ENCODE measurements around the gene TSNAX.

TSNAX gene

DNA sequence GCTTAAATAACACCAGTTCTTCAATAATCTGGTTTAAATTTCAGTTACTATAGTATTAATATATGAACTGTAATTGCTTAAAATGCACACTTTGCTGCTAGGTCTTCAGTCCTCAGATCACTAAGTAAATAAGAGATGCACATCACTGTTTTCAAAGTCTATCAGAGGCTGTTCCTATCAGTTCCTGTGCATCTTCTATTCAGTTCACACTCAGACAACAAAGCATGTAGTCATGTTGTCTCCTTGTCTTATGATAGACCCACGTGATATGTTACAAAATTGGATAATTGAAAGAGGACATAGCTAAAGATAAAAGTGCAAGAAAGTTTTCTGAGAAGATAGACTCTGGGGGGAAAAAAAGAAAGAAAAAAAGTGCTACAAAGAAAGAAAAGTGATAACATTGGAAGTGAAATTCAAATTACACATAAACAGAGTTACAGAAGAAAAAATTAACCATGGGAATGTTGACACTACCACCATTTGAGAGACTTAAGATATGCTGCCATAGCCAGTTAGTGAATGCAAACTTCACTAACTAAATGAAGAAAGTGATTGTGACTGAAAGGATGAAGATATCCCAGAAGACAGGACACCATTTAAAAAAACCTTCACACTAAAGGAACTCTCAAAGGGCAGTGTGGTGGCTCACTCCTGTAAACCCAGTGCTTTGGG, 33.9 kb upstream of the TSNAX start:
- TF ChIP-seq TAF1 (IDR thresholded peaks at IDR 0.05; ENCODE audit: borderline replicate concordance, insufficient read depth, low read length) (no peak), FOXP2 (optimal IDR thresholded peaks at IDR 0.05; ENCODE audit: borderline replicate concordance, extremely low read depth, extremely low read length, insufficient read depth) (no peak), SIN3A (IDR thresholded peaks at IDR 0.05; ENCODE audit: borderline replicate concordance, insufficient read depth, low read length) (no peak), POLR2AphosphoS5 (IDR thresholded peaks at IDR 0.05; ENCODE audit: low read depth, low read length) (no peak)
- TF ChIP-seq, protein P1, sequence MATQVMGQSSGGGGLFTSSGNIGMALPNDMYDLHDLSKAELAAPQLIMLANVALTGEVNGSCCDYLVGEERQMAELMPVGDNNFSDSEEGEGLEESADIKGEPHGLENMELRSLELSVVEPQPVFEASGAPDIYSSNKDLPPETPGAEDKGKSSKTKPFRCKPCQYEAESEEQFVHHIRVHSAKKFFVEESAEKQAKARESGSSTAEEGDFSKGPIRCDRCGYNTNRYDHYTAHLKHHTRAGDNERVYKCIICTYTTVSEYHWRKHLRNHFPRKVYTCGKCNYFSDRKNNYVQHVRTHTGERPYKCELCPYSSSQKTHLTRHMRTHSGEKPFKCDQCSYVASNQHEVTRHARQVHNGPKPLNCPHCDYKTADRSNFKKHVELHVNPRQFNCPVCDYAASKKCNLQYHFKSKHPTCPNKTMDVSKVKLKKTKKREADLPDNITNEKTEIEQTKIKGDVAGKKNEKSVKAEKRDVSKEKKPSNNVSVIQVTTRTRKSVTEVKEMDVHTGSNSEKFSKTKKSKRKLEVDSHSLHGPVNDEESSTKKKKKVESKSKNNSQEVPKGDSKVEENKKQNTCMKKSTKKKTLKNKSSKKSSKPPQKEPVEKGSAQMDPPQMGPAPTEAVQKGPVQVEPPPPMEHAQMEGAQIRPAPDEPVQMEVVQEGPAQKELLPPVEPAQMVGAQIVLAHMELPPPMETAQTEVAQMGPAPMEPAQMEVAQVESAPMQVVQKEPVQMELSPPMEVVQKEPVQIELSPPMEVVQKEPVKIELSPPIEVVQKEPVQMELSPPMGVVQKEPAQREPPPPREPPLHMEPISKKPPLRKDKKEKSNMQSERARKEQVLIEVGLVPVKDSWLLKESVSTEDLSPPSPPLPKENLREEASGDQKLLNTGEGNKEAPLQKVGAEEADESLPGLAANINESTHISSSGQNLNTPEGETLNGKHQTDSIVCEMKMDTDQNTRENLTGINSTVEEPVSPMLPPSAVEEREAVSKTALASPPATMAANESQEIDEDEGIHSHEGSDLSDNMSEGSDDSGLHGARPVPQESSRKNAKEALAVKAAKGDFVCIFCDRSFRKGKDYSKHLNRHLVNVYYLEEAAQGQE (IDR thresholded peaks at IDR 0.05; ENCODE audit: insufficient read depth in 1 of 2, low read depth in 2 of 2, low read length in 2 of 2) = no peak

DNA sequence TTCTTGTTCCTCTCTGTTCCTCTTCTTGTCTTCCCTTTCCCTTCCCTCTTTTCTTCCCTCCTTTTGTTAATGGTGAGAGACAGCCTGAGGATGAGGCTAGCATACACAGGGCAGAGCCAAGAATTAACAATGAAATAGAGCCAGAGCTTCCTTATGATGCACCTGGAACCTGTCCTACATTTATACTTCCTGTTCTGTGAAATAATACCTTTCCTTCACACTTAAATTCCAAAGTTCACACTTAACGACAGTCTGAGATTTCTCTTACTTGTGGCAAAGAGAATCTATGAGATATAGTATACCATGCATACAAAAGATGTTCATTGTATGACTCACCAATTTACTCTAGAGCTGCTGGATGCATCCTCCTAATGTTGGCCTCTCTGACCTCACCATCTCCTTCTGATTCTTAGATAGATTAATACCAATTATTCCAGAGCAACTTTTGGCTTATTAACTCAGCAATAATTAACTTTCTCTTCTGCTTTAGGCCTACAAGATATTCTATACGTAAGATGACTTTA, 30.8 kb upstream of the TSNAX start:
- no peak for TF ChIP-seq POLR2AphosphoS5 (IDR thresholded peaks at IDR 0.05; ENCODE audit: low read depth, low read length)
- TF ChIP-seq SIN3A (IDR thresholded peaks at IDR 0.05; ENCODE audit: borderline replicate concordance, insufficient read depth, low read length) = no peak

DNA sequence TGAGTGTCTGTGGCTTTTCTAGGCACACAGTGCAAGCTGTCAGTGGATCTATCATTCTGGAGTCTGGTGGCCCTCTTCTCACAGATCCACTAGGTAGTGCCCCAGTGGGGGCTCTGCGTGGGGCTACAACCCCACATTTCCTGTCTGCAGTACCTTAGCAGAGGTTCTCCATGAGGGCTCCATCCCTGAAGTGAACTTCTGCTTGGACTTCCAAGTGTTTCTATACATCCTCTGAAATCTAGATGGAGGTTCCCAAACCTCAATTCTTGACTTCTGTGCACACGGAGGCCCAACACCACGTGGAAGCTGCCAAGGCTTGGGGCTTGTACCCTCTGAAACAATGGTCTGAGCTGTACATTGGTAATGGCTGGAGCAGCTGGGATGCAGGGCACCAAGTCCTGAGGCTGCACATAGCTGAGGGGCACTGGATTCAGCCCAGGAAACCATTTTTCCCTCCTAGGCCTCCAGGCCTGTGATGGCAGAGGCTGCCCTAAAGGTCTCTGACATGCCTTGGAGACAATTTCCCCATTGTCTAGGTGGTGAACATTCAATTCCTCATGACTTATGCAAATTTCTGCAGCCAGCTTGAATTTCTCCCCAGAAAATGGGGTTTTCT, 29.2 kb upstream of the TSNAX start:
- no peak for TF ChIP-seq TAF1 (IDR thresholded peaks at IDR 0.05; ENCODE audit: borderline replicate concordance, insufficient read depth, low read length)
- no peak for TF ChIP-seq FOXP2 (optimal IDR thresholded peaks at IDR 0.05; ENCODE audit: borderline replicate concordance, extremely low read depth, extremely low read length, insufficient read depth)
- TF ChIP-seq, protein P1 (IDR thresholded peaks at IDR 0.05; ENCODE audit: insufficient read depth in 1 of 2, low read depth in 2 of 2, low read length in 2 of 2) = no peak
- no peak for TF ChIP-seq POLR2AphosphoS5 (IDR thresholded peaks at IDR 0.05; ENCODE audit: low read depth, low read length)
- TF ChIP-seq SIN3A (IDR thresholded peaks at IDR 0.05; ENCODE audit: borderline replicate concordance, insufficient read depth, low read length) = no peak

DNA sequence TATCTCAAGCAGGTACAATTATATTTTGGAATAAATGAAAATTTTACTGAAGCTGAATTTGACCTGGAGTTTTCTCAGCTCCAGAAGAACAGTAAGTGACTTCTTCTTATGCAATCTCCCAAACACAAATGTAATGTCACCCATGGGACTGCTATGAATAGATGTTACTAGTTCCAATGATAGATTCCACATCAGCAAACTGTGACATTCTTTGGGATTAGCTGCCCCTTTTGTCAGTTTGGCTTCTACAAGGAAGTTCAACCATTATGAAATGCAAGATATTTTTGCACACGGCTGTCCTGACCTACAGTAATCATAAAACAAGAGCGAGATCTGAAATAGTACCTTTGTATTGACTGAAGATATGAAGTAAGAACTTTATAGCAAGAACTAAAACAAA, 27.8 kb upstream of the TSNAX start:
- TF ChIP-seq, protein P1 (IDR thresholded peaks at IDR 0.05; ENCODE audit: insufficient read depth in 1 of 2, low read depth in 2 of 2, low read length in 2 of 2) = no peak
- TF ChIP-seq POLR2AphosphoS5 (IDR thresholded peaks at IDR 0.05; ENCODE audit: low read depth, low read length) (no peak), TAF1 (IDR thresholded peaks at IDR 0.05; ENCODE audit: borderline replicate concordance, insufficient read depth, low read length) (no peak), SIN3A (IDR thresholded peaks at IDR 0.05; ENCODE audit: borderline replicate concordance, insufficient read depth, low read length) (no peak), FOXP2 (optimal IDR thresholded peaks at IDR 0.05; ENCODE audit: borderline replicate concordance, extremely low read depth, extremely low read length, insufficient read depth) (no peak)

DNA sequence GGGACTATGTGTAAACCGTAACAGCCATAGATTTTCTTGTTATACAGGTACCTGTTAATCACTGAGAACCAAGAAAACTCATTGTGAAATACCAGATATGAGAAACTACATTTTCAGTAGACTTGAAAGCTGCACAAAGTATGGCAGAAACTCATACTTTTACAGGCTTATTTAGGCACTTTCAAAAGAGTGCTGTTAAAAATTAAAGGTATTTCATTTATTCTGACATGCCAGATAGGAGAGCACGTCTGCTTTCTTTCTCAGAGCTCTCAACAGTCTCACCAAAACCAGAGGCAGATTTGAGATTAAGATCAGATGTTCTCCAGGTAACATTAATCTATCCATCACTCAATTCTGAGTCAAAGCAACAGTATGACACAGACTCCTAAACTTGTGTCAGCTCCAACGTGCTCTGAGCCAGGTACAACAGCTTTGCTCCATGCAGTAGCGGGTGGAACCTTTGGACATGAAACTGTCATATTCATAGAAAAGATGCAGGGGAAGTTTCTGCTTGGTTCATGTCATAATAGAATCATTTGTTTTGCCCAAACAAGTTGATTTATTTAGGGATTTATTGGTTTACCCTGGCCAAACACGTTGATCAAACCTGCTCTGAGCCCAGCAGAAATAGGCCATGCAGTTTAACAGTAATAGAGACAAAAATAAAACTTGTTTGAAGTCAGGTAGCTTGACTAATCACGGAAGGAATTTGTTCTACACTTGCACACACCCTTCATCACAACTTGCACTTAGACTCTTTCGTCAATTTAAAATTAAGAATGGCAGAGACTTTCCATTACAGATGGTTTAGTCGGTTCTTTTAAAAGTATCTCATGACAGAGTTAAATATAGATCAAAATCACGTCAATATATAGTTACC, 20.8 kb upstream of the TSNAX start:
- TF ChIP-seq FOXP2 (optimal IDR thresholded peaks at IDR 0.05; ENCODE audit: borderline replicate concordance, extremely low read depth, extremely low read length, insufficient read depth) (no peak), TAF1 (IDR thresholded peaks at IDR 0.05; ENCODE audit: borderline replicate concordance, insufficient read depth, low read length) (no peak), POLR2AphosphoS5 (IDR thresholded peaks at IDR 0.05; ENCODE audit: low read depth, low read length) (no peak), SIN3A (IDR thresholded peaks at IDR 0.05; ENCODE audit: borderline replicate concordance, insufficient read depth, low read length) (no peak)
- TF ChIP-seq, protein P1 (IDR thresholded peaks at IDR 0.05; ENCODE audit: insufficient read depth in 1 of 2, low read depth in 2 of 2, low read length in 2 of 2) = no peak

All from PFSK-1 (cell line).